Endometrial microvascular endothelial cells (primary cell): ENCODE data around the gene CTRL. TPM values are rescaled to one million over a fixed set of nuclear protein-coding genes. Genes with fewer than 3 reads are reported as not detected.

Source experiments
- in situ Hi-C: cut with HindIII; loops from 2 replicates; pipeline ENCODE4 v1.10.0; 2017; ENCODE audit warnings: low sequenced_read_pairs, low pct_unique_long_range_greater_than_20kb; ENCODE audit errors: inconsistent ontology term
- total RNA-seq: library from RNA; depleted of rRNA; stranded (reverse); fragments of >200 nt; gene quantifications from one replicate; pipeline ENCODE4 v1.2.3, GENCODE V29; 2015; ENCODE audit errors: inconsistent ontology term

CTRL gene
- total RNA-seq, 1 donor from 2014 or later = 0.28 TPM

DNA sequence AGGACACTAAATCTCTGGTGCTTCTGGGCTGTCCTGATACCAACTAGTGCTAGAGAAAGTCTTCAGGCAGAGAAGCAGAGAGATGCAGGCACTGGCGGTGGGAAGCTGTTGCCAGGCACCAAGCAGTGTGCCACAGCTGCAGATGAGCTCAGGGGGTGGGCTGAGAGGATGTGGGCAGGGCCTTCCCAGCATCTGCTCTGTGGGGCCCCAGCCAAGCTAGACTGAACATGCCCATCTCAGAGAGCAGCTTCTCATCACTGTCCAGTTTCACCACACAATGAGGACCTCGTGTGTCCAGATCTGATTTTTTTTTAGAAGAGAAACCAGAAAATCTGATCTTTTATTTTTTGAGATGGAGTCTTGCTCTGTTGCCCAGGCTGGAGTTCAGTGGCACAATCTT is 21.5 kb downstream of the CTRL start:
- in situ Hi-C loops = no loop called here

DNA sequence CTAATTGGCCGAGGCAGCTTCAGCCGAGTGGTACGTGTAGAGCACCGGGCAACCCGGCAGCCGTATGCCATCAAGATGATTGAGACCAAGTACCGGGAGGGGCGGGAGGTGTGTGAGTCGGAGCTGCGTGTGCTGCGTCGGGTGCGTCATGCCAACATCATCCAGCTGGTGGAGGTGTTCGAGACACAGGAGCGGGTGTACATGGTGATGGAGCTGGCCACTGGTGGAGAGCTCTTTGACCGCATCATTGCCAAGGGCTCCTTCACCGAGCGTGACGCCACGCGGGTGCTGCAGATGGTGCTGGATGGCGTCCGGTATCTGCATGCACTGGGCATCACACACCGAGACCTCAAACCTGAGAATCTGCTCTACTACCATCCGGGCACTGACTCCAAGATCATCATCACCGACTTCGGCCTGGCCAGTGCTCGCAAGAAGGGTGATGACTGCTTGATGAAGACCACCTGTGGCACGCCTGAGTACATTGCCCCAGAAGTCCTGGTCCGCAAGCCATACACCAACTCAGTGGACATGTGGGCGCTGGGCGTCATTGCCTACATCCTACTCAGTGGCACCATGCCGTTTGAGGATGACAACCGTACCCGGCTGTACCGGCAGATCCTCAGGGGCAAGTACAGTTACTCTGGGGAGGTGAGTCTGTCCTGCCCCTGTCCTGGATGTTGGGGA is 22.5 kb downstream of the CTRL start:
- in situ Hi-C loops = no loop called here

DNA sequence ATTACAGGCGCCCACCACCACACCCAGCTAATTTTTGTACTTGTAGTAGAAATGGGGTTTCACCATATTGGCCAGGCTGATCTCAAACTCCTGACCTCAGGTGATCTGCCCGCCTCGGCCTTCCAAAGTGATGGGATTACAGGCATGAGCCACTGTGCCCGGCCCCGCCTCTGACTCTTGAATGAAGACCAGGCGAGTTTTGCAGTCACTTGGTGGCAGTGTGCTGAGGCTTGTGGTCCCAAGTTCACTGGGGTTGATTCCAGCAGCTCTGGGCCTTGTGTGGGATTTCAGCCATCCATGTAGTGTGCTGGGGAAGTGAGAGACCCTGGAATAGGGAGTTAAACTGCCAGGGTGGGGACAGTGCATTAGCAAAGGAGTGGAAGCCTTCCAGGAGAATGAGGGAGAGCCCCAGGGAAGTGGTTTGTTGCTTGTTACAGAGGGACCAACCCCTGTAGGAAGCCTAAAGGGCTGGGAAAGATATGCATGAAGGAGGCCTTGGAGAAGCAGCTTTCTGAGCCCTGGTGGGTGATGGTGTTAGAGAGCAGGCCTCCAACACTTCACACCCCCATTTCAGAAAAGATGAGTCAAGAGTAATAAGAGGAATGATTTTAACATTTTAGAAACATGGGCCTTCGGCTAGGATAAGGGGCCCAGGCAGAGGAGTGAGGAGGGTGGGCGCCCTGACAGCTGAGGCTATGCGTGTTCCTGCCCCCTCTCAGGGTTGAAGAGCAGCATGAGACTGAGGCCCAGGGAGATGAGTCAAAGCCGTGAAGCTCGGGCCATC is 24.1 kb downstream of the CTRL start:
- in situ Hi-C loops = no loop called here

DNA sequence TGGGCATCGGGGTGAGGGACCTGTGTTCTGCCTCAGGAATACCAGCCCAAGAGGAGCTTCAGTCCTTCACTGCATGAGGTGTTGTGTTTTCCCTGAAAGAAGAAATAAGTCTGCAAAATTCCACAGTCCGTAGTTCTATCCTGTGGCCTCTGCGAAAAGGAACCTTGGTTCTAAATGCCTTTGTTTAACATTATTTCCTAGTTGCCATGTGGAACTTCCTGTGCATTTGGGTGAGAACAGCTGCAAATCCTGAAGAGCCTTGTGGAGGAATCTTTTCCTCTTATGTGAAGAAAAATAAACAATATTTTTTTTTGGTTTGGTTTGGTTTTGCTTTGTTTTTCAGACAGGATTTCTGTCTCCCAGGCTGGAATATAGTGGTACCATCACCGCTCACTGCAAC is 28.8 kb downstream of the CTRL start:
- in situ Hi-C loops = no loop called here

DNA sequence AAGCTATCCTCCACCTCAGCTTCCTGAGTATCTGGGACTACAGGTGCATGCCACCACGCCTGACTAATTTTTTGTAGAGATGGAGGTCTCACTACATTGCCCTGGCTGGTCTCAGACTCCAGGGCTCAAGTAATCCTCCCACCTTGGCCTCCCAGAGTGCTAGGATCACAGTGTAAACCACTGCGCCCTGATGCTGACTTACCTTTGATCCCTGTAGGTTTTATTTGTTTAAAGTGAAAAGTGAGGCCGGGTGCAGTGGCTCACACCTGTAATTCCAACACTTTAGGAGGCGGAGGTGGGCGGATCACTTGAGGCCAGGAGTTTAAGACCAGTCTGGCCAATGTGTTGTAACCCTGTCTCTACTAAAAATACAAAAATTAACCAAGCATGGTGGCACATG is 29.9 kb downstream of the CTRL start:
- in situ Hi-C loops = no loop called here

DNA sequence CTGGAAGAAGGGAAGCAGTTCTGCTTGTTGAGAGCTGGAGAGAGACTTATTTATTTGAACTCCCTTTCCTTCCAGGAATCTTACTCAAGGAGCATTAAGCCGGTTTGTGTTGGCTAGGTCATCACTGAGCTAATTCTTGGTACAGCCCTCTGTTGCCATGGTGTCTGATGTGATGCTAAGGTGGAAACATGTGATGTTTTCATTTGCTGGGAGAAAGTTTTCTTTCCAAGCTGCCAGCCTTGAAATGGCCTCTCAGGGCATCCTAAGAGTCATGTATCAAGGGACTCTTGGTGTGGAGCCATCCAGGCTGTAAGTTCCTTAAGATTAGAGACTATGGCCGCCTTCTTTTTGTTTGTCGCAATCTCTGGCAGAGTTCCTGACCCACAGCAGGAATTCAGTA is 34.4 kb downstream of the CTRL start:
- in situ Hi-C loops = loop anchor here (25.0 kb wide), 1 partner anchor 115 kb away; the partner anchor contains the start of genes DDX28, DPEP2NB and DUS2

DNA sequence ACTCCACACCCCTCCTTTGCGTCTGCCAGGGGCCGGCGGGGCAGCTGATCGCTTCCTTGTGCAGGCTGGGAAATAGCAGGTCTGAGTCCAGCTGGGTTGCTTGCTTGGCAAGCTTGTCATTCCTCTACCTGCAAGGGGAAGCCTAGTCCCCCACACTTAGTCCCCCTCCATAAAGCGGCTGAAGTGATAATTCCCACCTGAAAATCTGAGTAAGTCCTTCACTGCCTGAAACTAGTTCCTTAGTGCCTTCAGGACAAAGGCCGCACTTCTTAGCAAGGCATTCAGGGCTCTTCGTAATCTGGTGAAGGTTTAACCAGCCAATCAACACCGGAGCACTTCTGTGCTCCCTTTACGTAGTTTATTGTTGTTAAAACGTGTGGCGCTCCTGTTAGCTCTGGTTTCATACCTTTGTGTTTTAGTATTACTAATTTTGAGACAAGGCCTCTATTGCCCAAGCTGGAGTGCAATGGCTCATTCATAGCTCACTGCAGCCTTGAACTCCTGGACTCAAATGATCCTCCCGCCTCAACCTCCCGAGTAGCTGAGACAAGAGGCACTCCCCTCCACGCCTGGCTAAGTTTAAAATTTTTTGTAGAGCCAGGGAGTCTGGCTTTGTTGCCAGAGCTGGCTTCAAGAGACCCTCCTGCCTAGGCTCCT is 37.8 kb downstream of the CTRL start:
- in situ Hi-C loops = loop anchor here (25.0 kb wide), 1 partner anchor 118 kb away; the partner anchor contains the start of genes DDX28, DPEP2NB and DUS2

DNA sequence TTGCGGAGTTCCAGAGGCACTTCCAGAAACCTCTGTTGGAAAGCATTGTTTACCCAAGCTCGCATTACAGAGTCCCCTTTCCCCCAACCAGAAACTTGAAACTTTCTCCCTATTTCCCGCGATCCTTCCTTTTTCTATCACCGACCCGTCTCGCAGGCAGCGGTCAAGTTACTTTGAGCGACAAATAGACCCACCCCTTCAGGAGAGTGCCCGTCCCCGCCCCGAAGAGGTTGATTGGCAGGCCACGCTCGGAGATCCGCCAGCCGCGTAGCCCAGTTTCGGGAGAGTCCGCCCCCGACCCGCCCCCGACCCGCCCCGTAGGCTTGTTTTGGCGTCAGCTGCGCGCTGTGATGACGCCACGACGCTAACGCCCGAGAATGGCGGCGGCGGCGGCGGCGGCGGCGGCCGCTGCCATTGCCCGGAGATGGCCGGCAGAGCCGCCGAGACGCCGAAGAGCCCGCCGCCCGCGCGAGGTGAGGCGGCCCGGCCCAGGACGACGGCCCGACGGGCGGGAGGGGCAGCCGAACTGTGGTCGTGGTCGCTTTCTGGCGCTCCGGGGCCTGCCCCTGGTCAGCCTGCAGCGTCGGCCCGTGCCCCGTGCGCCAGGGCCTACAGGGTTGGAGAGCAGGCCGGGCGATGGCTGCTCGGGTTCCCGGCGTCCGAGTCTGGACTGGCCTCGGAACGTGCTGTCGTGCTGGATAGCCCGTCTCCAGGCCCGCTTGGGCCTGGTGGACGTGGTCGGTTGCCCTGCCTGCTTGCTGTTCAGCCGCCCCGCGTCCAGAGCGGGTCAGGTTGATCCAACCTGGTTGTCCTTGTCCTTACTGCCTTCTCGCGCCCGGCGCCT is 38.5 kb downstream of the CTRL start, which contains the start of gene PSKH1:
Gene PSKH1, plus strand, starts transcription at position 356 of the 844 bp plus-strand sequence. CDS start 15,496 bp downstream, outside the sequence.
- in situ Hi-C loops = loop anchor here (25.0 kb wide), 1 partner anchor 119 kb away; the partner anchor contains the start of genes DDX28, DPEP2NB and DUS2

DNA sequence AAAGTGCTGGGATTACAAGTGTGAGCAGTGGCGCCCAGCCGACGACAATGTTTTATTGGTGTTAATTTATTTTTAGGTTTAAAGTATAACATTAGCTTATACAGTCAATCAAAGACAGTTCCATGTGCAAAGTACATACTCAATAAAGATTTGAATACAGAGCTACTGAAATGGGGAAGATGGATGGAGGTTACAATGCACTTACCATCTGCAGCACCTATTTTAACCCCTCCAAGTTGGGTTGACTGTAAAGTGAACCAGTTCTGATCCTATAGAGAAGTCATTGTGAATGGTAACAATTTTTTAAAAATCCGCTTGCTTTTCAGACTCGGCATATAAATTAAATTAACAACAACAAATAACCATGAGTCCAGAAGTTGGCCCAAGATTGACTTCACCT is 39.3 kb downstream of the CTRL start:
- in situ Hi-C loops = loop anchor here (25.0 kb wide), 1 partner anchor 120 kb away; the partner anchor contains the start of genes DDX28, DPEP2NB and DUS2

DNA sequence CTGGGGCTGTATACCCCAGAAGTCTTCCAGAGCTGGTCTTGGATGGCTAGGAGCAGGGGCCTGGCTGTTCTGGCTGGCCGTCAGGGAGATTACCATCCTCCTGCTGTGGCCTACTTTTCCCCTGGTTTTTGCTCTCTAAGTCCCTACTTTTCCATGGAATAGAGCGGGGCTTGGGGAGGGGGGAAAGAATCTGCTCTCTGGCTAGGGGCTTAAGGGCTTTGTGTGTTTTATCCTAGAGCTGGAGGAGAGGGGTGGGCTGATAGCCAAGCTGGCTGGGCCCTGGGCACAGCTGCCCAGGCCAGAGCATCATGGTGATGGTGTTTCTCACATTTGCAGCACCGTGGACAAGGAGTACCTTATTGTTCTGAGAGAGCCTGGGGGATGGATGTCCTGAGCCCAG is 43.3 kb downstream of the CTRL start:
- in situ Hi-C loops = loop anchor here (25.0 kb wide), 1 partner anchor 124 kb away; the partner anchor contains the start of genes DDX28, DPEP2NB and DUS2

DNA sequence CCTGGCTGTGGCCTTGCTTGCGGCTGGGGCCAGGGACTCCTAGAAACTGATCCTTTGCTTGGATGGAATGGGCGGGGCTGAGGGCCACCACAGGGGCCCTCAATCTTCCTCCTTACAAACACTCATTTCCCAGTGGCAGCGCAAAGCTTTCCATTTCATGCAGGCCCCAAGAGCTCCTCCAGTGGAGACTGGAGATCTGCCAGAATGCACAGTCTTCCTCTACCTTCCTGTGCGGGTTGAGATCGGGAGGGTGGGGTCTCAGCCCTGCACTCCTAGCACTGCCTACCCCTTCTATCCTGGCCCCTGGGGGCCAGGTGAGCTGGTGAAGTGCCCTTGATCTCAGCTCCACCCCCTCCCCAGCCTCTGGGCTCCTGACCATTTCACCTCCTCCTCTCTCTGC is 45.3 kb downstream of the CTRL start:
- in situ Hi-C loops = loop anchor here (25.0 kb wide), 1 partner anchor 126 kb away; the partner anchor contains the start of genes DDX28, DPEP2NB and DUS2

DNA sequence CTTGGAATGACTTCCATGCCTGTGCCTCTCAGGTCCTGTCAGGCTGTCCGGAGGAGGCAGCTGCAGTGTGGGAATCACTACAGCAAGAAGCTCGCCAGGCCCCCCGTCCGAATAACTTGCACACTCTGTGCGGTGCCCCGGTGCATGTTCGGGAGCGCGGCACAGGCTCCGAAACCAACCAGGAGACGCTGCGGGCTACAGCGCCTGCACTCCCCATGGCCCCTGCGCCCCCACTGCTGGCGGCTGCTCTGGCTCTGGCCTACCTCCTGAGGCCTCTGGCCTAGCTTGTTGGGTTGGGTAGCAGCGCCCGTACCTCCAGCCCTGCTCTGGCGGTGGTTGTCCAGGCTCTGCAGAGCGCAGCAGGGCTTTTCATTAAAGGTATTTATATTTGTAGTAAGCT is 45.7 kb downstream of the CTRL start:
- in situ Hi-C loops = loop anchor here (25.0 kb wide), 1 partner anchor 126 kb away; the partner anchor contains the start of genes DDX28, DPEP2NB and DUS2

DNA sequence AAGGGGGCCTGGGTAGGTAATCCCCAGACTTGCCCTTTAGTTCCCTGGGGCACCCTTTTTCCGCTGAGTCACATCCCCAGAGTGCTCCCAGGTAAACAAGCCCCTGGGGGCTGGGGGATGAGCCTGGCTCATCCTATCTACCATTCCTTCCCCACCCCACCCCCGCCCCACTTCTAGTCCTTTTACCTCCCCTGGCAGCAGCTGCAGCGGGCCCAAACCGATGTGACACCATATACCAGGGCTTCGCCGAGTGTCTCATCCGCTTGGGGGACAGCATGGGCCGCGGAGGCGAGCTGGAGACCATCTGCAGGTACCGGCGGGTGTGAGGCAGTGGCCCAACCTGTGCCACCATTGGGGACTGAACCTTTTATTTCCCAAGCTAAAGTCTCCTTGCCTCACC is 46.1 kb downstream of the CTRL start:
- in situ Hi-C loops = loop anchor here (25.0 kb wide), 1 partner anchor 127 kb away; the partner anchor contains the start of genes DDX28, DPEP2NB and DUS2

DNA sequence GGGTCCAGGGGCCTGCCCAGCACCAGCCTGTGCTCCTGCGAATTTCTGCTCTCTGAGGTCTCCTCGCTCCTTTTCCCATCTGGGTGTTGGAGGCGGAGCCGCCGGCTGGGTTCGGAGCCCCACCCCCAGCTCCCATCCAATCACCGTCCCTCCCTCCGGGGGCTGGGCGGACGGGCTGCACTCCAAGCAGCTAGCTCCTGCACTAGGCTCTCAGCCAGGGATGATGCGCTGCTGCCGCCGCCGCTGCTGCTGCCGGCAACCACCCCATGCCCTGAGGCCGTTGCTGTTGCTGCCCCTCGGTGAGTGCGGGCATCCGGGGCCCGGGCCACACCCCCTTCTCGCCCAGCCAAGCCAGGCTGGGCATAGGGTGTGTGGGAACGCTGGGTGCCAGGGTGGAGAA is 47.0 kb downstream of the CTRL start, which contains the start of gene NRN1L:
Gene NRN1L, plus strand, starts transcription at position 202 of the 400 bp plus-strand sequence. Its CDS starts 19 bp downstream, at position 221.
- in situ Hi-C loops = loop anchor here (25.0 kb wide), 1 partner anchor 128 kb away; the partner anchor contains the start of genes DDX28, DPEP2NB and DUS2

DNA sequence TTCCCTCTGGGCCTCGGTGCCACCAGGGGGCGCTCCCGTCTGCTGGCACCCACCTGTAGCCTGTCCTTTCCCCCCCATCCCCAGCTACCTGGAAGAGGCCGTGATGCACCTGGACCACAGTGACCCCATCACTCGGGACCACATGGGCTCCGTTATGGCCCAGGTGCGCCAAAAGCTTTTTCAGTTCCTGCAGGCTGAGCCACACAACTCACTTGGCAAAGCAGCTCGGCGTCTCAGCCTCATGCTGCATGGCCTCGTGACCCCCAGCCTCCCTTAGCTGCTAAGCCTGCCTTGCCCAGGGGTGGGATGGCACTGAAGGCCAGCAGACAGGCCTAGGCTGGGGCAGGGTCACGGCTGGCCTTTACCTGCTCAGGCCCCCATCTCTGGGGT is 47.8 kb downstream of the CTRL start:
- in situ Hi-C loops = loop anchor here (25.0 kb wide), 1 partner anchor 128 kb away; the partner anchor contains the start of genes DDX28, DPEP2NB and DUS2

DNA sequence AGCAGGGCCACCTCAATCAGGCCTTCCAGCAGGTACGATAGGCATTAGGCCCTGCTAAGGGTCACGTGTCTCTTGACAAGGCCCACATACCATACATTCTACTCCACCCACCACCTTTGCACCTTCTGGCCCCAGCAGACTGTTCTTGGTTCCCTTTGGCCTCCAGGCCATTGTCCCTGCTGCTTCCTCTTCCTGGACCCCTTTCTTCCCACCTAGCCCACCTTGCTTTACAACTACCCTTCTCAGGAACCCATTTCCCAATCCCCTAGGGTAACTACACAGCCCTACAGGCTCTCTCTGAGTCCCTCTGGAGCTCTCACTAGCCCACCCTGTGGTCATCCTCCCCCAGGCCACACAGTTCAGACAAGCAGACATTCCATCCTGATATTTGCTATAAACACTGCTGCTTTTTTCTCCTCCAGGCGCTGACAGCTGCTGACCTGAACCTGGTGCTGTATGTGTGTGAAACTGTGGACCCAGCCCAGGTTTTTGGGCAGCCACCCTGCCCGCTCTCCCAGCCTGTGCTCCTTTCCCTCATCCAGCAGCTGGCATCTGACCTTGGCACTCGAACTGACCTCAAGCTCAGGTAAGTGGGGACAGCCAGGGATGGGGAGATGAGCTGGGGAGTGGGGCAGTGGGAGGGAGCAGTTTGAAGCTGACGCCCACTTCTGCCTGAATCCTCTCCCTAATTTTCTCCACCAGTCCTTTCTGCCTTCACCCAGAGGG is 48.4 kb downstream of the CTRL start:
- in situ Hi-C loops = loop anchor here (25.0 kb wide), 1 partner anchor 129 kb away; the partner anchor contains the start of genes DDX28, DPEP2NB and DUS2
